Measurements from ENCODE around the gene ARHGAP35. TPM values are rescaled to one million over a fixed set of nuclear protein-coding genes. Genes with fewer than 3 reads are reported as not detected.

Gene ARHGAP35
- total and polyA plus RNA-seq, 11 donors: 34.8 to 91.0 (median 76.5) TPM

DNA sequence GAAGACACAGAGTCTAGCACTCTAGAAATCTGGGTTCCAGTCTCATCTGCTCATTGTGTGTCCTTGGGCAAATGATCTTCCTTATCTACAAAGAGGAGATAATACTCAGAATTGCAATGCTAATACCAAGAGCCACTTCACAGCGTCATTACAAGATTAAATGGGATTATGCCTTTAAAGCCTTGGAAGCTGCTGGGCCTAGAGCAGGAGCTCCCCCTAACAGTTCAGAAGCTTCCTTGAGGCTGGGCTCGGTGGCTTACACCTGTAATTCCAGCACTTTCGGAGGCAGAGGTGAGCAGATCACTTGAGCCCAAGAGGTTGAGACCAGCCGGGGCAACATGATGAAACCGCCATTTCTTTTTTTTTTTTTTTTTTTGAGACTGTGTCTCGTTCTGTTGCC lies 37.7 kb upstream of the ARHGAP35 start:
- H3K4me3 ChIP-seq: no peak overlapping the region
- WGBS, 4 donors: 86 to 92% (median 88%) methylated on average over 6 of the region's 6 CpGs
- no peak for DNase-seq
- intact Hi-C loops (cut with DNase I): loop anchor here in 1 of 10 donors (5.0 kb wide), 1 partner anchor 61 kb away; no protein-coding TSS in a partner anchor
- peaks cover 0 to 37% (median 0%) of the 10 kb centered on the region in 12 donors for H3K4me1 ChIP-seq
- H3K27me3 ChIP-seq: no peaks in the 10 kb centered on the region
- no peaks in the 10 kb centered on the region for H3K36me3 ChIP-seq
- H3K27ac ChIP-seq: peak overlapping the region in 1 of 12 donors; percentile 1
- TF ChIP-seq POLR2A (IDR thresholded peaks at IDR 0.05): no peak
- TF ChIP-seq, protein P1, sequence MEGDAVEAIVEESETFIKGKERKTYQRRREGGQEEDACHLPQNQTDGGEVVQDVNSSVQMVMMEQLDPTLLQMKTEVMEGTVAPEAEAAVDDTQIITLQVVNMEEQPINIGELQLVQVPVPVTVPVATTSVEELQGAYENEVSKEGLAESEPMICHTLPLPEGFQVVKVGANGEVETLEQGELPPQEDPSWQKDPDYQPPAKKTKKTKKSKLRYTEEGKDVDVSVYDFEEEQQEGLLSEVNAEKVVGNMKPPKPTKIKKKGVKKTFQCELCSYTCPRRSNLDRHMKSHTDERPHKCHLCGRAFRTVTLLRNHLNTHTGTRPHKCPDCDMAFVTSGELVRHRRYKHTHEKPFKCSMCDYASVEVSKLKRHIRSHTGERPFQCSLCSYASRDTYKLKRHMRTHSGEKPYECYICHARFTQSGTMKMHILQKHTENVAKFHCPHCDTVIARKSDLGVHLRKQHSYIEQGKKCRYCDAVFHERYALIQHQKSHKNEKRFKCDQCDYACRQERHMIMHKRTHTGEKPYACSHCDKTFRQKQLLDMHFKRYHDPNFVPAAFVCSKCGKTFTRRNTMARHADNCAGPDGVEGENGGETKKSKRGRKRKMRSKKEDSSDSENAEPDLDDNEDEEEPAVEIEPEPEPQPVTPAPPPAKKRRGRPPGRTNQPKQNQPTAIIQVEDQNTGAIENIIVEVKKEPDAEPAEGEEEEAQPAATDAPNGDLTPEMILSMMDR (IDR thresholded peaks at IDR 0.05): no peak
- H3K9me3 ChIP-seq: no peaks in the 10 kb centered on the region
- no peak for ATAC-seq

DNA sequence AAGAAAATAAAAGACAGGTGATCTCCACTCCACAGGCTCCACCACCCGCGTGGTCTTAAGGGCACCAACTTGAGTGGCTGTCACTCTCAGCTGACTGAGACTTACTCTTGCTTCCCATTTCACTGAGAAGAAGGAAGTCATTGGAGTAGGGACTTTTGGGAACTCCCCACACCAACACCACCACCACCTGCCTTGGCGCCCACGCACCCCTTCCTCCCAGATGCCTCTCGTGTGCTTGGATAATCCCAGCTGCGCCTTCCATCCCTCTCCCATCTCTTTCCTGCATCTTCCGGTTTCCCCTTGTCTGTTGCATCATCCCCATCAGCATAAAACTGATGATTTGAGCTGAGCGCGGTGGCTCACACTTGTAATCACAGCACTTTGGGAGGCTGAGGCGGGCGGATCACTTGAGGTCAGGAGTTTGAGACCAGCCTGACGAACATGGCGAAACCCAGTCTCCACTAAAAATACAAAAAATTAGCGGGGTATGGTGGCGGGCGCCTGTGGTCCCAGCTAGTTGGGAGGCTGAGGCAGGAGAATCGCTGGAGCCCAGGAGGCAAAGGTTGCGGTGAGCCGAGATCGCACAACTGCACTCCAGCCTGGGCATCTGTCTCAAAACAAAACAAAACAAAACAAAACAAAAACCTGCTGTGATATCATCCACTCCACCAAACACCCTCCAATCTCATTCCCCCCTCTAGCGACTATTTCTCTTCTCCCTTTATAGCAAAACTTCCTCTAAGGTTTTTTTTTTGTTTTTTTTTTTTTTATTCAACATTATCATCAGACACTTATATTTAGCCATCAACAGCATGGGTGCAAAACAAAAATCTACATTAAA lies 35.7 kb upstream of the ARHGAP35 start:
- Histone ChIP-seq H3K27me3 (no peaks in the 10 kb centered on the region), H3K27ac (peak overlapping the region in 1 of 12 donors; percentile 85), H3K4me3 (no peak overlapping the region), H3K4me1 (peaks cover 0 to 37% (median 0%) of the 10 kb centered on the region in 12 donors), H3K36me3 (no peaks in the 10 kb centered on the region), H3K9me3 (no peaks in the 10 kb centered on the region)
- TF ChIP-seq POLR2A (IDR thresholded peaks at IDR 0.05): no peak
- TF ChIP-seq, protein P1 (IDR thresholded peaks at IDR 0.05): peak in 1 of 12 donors; percentile 12
- DNase-seq: no peak
- intact Hi-C loops (cut with DNase I): loop anchor here in 3 of 10 donors (2.0 to 5.0 kb wide), 3 partner anchors 24 to 63 kb away; partner anchors contain the start of gene SLC1A5 (in 1 of the 3)
- peak in 3 of 4 donors; percentile 41 to 69 (median 56) for ATAC-seq
- 76 to 84% (median 81%) methylated on average over 21 of the region's 21 CpGs for WGBS, 4 donors

DNA sequence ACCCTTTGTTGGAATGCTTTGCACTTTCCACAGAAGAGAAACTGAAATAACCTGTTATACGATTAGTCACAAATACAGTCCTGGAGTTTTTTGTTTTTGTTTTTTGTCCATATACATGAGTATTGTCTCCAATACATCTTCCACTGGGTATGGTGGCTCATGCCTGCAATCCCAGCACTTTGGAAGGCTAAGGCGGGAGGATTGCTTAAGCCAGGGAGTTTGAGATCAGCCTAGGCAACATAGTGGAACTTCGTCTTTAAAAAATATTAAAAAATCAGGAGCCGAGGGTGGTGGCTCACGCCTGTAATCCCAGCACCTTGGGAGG lies 35.1 kb upstream of the ARHGAP35 start:
- no peak for DNase-seq
- Histone ChIP-seq H3K4me1 (peaks cover 0 to 35% (median 0%) of the 10 kb centered on the region in 12 donors), H3K36me3 (no peaks in the 10 kb centered on the region), H3K4me3 (no peak overlapping the region), H3K9me3 (no peaks in the 10 kb centered on the region), H3K27ac (no peak overlapping the region), H3K27me3 (no peaks in the 10 kb centered on the region)
- ATAC-seq: no peak
- intact Hi-C loops (cut with DNase I): loop anchor here in 2 of 10 donors (2.0 to 5.0 kb wide), 2 partner anchors 25 to 38 kb away; partner anchors contain the start of gene SLC1A5 (in 1 of the 2)
- TF ChIP-seq POLR2A (IDR thresholded peaks at IDR 0.05): no peak
- TF ChIP-seq, protein P1 (IDR thresholded peaks at IDR 0.05): no peak
- WGBS, 4 donors: 86 to 93% (median 88%) methylated on average over 5 of the region's 5 CpGs

DNA sequence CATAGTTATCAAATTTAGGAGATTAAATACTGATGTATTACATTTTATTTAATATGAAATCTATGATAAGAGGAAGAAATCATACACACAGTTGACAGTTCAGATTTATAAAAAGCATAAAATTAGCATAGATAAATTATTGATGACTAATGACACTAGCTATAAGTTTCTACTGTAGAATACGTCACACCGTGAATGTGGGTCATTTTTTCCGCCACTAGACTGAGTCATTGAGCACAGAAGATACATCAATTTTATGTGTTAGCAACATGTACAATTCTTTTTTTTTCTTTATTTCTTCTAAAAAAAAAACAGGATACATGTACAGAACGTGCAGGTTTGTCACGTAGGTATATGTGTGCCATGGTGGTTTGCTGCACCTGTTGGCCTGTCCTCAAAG lies 32.3 kb upstream of the ARHGAP35 start:
- H3K27ac ChIP-seq: no peak overlapping the region
- no peaks in the 10 kb centered on the region for H3K27me3 ChIP-seq
- no peak for TF ChIP-seq POLR2A (IDR thresholded peaks at IDR 0.05)
- TF ChIP-seq, protein P1 (IDR thresholded peaks at IDR 0.05): no peak
- ATAC-seq (no peak), DNase-seq (no peak)
- H3K9me3 ChIP-seq: peaks cover 0 to 4% (median 0%) of the 10 kb centered on the region in 12 donors
- H3K36me3 ChIP-seq: no peaks in the 10 kb centered on the region
- H3K4me3 ChIP-seq: no peak overlapping the region
- intact Hi-C loops (cut with DNase I): loop anchor here in 1 of 10 donors (5.0 kb wide), 1 partner anchor 41 kb away; the partner anchor contains the start of gene SLC1A5
- peaks cover 0 to 16% (median 0%) of the 10 kb centered on the region in 12 donors for H3K4me1 ChIP-seq
- WGBS, 4 donors: 83 to 92% (median 89%) methylated on average over 5 of the region's 5 CpGs
